OCI-LY7 (cell line): Measurements from ENCODE around the gene SYNPO. TPM values are rescaled to one million over a fixed set of nuclear protein-coding genes. Genes with fewer than 3 reads are reported as not detected.

Source experiments
- BruUV-seq: library from RNA; stranded (reverse); fragments of 400-500 nt; replicated peaks from 2 replicates; lab custom pipeline; 2021; lab: Mats Ljungman, UMichigan
- CTCF ChIA-PET: fragments of 300-600 bp; sonication (Branson Sonifier 250); formaldehyde crosslinking; loops from one replicate; lab custom pipeline; 2022; ENCODE audit warnings: antibody characterized with exemption; ENCODE audit not compliant: unreplicated experiment; lab: Charles Lee
- POLR2A ChIA-PET: fragments of 300-600 bp; sonication (Branson Sonifier 250); formaldehyde crosslinking; loops from one replicate; lab custom pipeline; 2022; ENCODE audit warnings: antibody characterized with exemption; lab: Charles Lee
- DNase-seq: peaks from one replicate; pipeline ENCODE4 v3.0.0-alpha.2; 2015; ENCODE audit warnings: low spot score
- H2AFZ ChIP-seq: fragments of 200-600 bp; sonication (generic), shearing (Covaris generic); 2 replicates; pipeline ENCODE4 v1.6.1; 2014; ENCODE audit warnings: mild to moderate bottlenecking, antibody characterized with exemption, low read length, moderate library complexity
- H3K27ac ChIP-seq: fragments of 200-600 bp; sonication (generic); 2 replicates; pipeline ENCODE4 v1.5.1; 2014; ENCODE audit warnings: mixed run types, low read depth, mild to moderate bottlenecking, moderate library complexity, low read length, inconsistent platforms; ENCODE audit not compliant: poor library complexity, severe bottlenecking
- H3K36me3 ChIP-seq: fragments of 200-600 bp; sonication (generic); 2 replicates; pipeline ENCODE4 v1.6.1; 2014; ENCODE audit warnings: mild to moderate bottlenecking, antibody characterized with exemption, low read length, moderate library complexity, mixed read lengths; ENCODE audit not compliant: insufficient read depth
- H3K4me1 ChIP-seq: fragments of 200-600 bp; sonication (generic); 2 replicates; pipeline ENCODE4 v1.5.1; 2014; ENCODE audit warnings: mild to moderate bottlenecking, low read length; ENCODE audit not compliant: insufficient read depth, poor library complexity, severe bottlenecking
- H3K4me2 ChIP-seq: fragments of 200-600 bp; sonication (generic); 2 replicates; pipeline ENCODE4 v1.6.1; 2014; ENCODE audit warnings: mild to moderate bottlenecking, low read length
- H3K4me3 ChIP-seq: fragments of 200-600 bp; sonication (generic); 2 replicates; pipeline ENCODE4 v1.5.1; 2014; ENCODE audit warnings: mild to moderate bottlenecking, low read depth, low read length; ENCODE audit not compliant: poor library complexity, severe bottlenecking
- H3K79me2 ChIP-seq: fragments of 200-600 bp; sonication (generic); 2 replicates; pipeline ENCODE4 v1.6.1; 2016; ENCODE audit warnings: low read depth, mild to moderate bottlenecking, low read length, moderate library complexity, mixed read lengths; ENCODE audit not compliant: insufficient read depth
- H3K9me2 ChIP-seq: fragments of 200-600 bp; sonication (generic); 2 replicates; pipeline ENCODE4 v1.6.1; 2016; ENCODE audit warnings: mild to moderate bottlenecking, low read length, mixed read lengths; ENCODE audit not compliant: insufficient read depth
- H3K9me3 ChIP-seq: fragments of 200-600 bp; sonication (generic); 2 replicates; pipeline ENCODE4 v1.6.1; 2014; ENCODE audit warnings: mild to moderate bottlenecking, mixed run types, low read length, mixed read lengths
- H4K20me1 ChIP-seq: fragments of 200-600 bp; sonication (generic); 2 replicates; pipeline ENCODE4 v1.6.1; 2014; ENCODE audit warnings: mild to moderate bottlenecking, antibody characterized with exemption, low read length, moderate library complexity, mixed read lengths; ENCODE audit not compliant: insufficient read depth
- EZH2phosphoT487 ChIP-seq: fragments of 200-600 bp; sonication (generic); IDR thresholded peaks from 2 replicates; pipeline ENCODE4 v1.6.1; 2018; ENCODE audit warnings: low read depth, borderline replicate concordance, mild to moderate bottlenecking, mixed run types, antibody characterized with exemption, low read length, moderate library complexity, mixed read lengths
- intact Hi-C: fragments of 100-400 bp; cut with micrococcal nuclease; formaldehyde crosslinking; loops from one replicate; pipeline ENCODE4 v1.10.0; 2022; ENCODE audit not compliant: unreplicated experiment
- total RNA-seq, 2 experiments: library from RNA; depleted of rRNA in 1 of 2; stranded (reverse); fragments of >200 nt in 1 of 2; shearing (Covaris generic) in 1 of 2; gene quantifications; 2 replicates each; pipeline ENCODE4 v1.2.3, GENCODE V29; 2014 to 2022
- TF ChIP-seq, protein P1 (sequence below): fragments of 200-600 bp; sonication (generic); conservative IDR thresholded peaks from 2 replicates; pipeline ENCODE4 v1.5.1; 2014; ENCODE audit warnings: mild to moderate bottlenecking, antibody characterized with exemption, low read length, moderate library complexity, mixed read lengths

Gene SYNPO
- total RNA-seq, 2 experiments from 2014 or later: 0.08 TPM; not detected in 1

DNA sequence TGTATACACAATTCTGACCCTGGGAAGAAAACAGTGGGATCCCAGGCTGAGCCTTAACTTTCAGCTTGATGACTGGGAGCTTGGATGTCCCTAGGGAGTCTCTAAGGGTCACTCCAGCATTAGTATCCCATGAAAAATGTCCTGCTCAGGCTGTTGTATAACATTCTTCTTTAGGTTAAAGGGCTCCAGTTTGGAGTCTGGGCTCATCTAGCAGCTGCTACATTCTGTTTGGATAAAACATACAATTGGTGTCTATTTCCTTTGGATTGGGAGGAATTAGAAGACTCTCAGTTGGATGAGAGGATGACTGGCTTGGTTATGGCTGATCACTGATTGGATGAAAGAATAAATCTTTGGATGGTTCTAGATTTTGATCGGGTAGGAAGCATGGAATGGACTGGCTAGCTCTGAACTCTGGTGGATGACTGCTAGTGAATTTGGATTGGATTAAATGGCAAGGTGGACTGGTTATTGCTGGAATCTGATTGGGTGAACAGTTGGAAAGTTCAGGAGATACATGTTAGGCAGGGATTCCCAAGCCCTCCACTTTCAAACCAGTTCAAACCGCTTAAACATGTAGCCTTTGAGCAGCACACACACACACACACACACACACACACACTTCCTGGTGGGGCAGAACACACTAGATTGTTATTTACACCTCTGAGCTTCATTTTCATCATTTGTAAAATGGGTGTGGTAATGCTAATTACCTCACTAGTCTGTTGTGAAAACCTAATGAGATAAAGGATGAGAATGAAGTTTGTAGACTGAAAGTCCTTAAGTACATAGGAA, 13.5 kb downstream of the SYNPO start:
- Histone ChIP-seq H3K79me2 (no peaks in the 10 kb centered on the region), H3K9me3 (no peaks in the 10 kb centered on the region), H3K4me3 (no peak overlapping the region), H3K36me3 (no peaks in the 10 kb centered on the region), H2AFZ (no peak overlapping the region), H3K4me2 (no peak overlapping the region), H3K9me2 (no peaks in the 10 kb centered on the region), H4K20me1 (no peaks in the 10 kb centered on the region), H3K4me1 (peaks cover 11% of the 10 kb centered on the region), H3K27ac (no peak overlapping the region)
- intact Hi-C loops: no loop called here
- no TSS peak for BruUV-seq
- no peak for DNase-seq
- POLR2A ChIA-PET: interaction anchor here (0.6 kb wide), 3 partner anchors 81 to 619 kb away, joined by 3 to 4 read pairs (median 3); no protein-coding TSS in a partner anchor
- TF ChIP-seq, protein P1, sequence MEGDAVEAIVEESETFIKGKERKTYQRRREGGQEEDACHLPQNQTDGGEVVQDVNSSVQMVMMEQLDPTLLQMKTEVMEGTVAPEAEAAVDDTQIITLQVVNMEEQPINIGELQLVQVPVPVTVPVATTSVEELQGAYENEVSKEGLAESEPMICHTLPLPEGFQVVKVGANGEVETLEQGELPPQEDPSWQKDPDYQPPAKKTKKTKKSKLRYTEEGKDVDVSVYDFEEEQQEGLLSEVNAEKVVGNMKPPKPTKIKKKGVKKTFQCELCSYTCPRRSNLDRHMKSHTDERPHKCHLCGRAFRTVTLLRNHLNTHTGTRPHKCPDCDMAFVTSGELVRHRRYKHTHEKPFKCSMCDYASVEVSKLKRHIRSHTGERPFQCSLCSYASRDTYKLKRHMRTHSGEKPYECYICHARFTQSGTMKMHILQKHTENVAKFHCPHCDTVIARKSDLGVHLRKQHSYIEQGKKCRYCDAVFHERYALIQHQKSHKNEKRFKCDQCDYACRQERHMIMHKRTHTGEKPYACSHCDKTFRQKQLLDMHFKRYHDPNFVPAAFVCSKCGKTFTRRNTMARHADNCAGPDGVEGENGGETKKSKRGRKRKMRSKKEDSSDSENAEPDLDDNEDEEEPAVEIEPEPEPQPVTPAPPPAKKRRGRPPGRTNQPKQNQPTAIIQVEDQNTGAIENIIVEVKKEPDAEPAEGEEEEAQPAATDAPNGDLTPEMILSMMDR: no peak
- CTCF ChIA-PET: no interaction called here

DNA sequence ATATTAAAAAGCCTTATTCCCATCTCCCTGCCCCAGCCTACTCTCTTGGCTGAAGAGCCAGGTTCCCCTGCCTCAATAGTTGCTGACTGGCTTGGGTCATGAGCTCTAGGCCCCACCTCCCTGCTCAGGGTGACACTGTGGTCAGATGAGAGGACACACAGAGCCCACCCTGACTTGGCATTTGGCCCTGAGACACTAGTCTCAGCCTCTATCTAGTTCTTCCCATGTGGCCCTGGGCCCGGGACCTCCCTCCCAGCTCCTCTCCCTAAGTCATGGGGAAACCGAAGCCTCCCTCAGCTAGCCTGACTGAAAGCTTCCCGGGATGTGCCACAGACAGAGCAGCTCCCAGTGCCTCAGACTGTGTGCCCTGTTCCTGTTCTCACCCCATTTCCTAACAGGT, 14.8 kb downstream of the SYNPO start:
- Histone ChIP-seq H3K4me2 (no peak overlapping the region), H3K4me1 (peaks cover 11% of the 10 kb centered on the region), H3K27ac (no peak overlapping the region), H4K20me1 (no peaks in the 10 kb centered on the region), H2AFZ (no peak overlapping the region), H3K9me3 (no peaks in the 10 kb centered on the region), H3K79me2 (no peaks in the 10 kb centered on the region), H3K9me2 (no peaks in the 10 kb centered on the region), H3K4me3 (no peak overlapping the region), H3K36me3 (no peaks in the 10 kb centered on the region)
- intact Hi-C loops: no loop called here
- DNase-seq: no peak
- TF ChIP-seq, protein P1: no peak
- no peak for TF ChIP-seq EZH2phosphoT487
- POLR2A ChIA-PET: interaction anchor here (1.7 kb wide), 1 partner anchor 10 kb away, joined by 4 read pairs; no protein-coding TSS in a partner anchor
- CTCF ChIA-PET: interaction anchor here (0.6 to 1.3 kb wide), 3 partner anchors 11 to 98 kb away, joined by 3 read pairs; no protein-coding TSS in a partner anchor
- no TSS peak for BruUV-seq
